SK-N-SH treated with all-trans-retinoic acid at 6 μM for 48 hours (cell line): ENCODE results near the gene SLC8B1.

Experiments used
- ATAC-seq: fragments of 200-7000 bp; cut with Tn5 transposase; 3 replicates; pipeline ENCODE4 v1.9.1; 2020; ENCODE audit warnings: mild to moderate bottlenecking, moderate library complexity
- ARNTL ChIP-seq: fragments of 450-650 bp; formaldehyde crosslinking; IDR thresholded peaks from 2 replicates; pipeline ENCODE4 v1.5.0; 2020; ENCODE audit warnings: low read depth, mild to moderate bottlenecking, moderate library complexity, borderline replicate concordance
- BACH2 ChIP-seq: fragments of 250-450 bp; sonication (Bioruptor Pico); IDR thresholded peaks from 2 replicates; pipeline ENCODE4 v1.9.0; 2021; ENCODE audit warnings: mild to moderate bottlenecking, borderline replicate concordance
- CSDC2 ChIP-seq: fragments of 250-450 bp; sonication (Bioruptor Pico); IDR thresholded peaks from 2 replicates; pipeline ENCODE4 v1.5.0; 2020; ENCODE audit warnings: mild to moderate bottlenecking, moderate library complexity
- ESRRG ChIP-seq: fragments of 250-450 bp; sonication (Bioruptor Pico); IDR thresholded peaks from 2 replicates; pipeline ENCODE4 v1.6.1; 2021; ENCODE audit warnings: mild to moderate bottlenecking
- GLIS3 ChIP-seq: fragments of 250-450 bp; sonication (Bioruptor Pico); IDR thresholded peaks from 2 replicates; pipeline ENCODE4 v1.5.0; 2020; ENCODE audit warnings: mild to moderate bottlenecking, moderate library complexity
- ISL1 ChIP-seq: fragments of 250-450 bp; sonication (Bioruptor Pico); IDR thresholded peaks from 2 replicates; pipeline ENCODE4 v2.1.2; 2022; ENCODE audit warnings: mild to moderate bottlenecking, moderate library complexity
- OSR1 ChIP-seq: fragments of 250-450 bp; sonication (Bioruptor Pico); IDR thresholded peaks from 2 replicates; pipeline ENCODE4 v1.8.0; 2022; ENCODE audit warnings: moderate library complexity, mild to moderate bottlenecking, inconsistent platforms
- PATZ1 ChIP-seq: fragments of 250-450 bp; sonication (Bioruptor Pico); IDR thresholded peaks from 2 replicates; pipeline ENCODE4 v1.8.0; 2020; ENCODE audit warnings: mild to moderate bottlenecking, moderate library complexity, borderline replicate concordance
- PPARA ChIP-seq: fragments of 250-450 bp; sonication (Bioruptor Pico); IDR thresholded peaks from 2 replicates; pipeline ENCODE4 v1.5.0; 2020; ENCODE audit warnings: mild to moderate bottlenecking, borderline replicate concordance
- SNAI2 ChIP-seq: fragments of 250-450 bp; sonication (Bioruptor Pico); IDR thresholded peaks from 2 replicates; pipeline ENCODE4 v1.5.0; 2020; ENCODE audit warnings: mild to moderate bottlenecking, moderate library complexity
- TCF4 ChIP-seq: fragments of 250-450 bp; sonication (Bioruptor Pico); IDR thresholded peaks from 2 replicates; pipeline ENCODE4 v1.8.0; 2021; ENCODE audit warnings: mild to moderate bottlenecking, moderate library complexity, borderline replicate concordance
- TOX ChIP-seq: fragments of 250-450 bp; sonication (Bioruptor Pico); IDR thresholded peaks from 2 replicates; pipeline ENCODE4 v1.8.0; 2021; ENCODE audit warnings: mild to moderate bottlenecking, moderate library complexity, borderline replicate concordance
- ZC3H10 ChIP-seq: fragments of 250-450 bp; sonication (Bioruptor Pico); IDR thresholded peaks from 2 replicates; pipeline ENCODE4 v1.5.1; 2021; ENCODE audit warnings: mild to moderate bottlenecking, moderate library complexity
- ZFP3 ChIP-seq: fragments of 250-450 bp; sonication (Bioruptor Pico); IDR thresholded peaks from 2 replicates; pipeline ENCODE4 v1.5.0; 2020; ENCODE audit warnings: mild to moderate bottlenecking, moderate library complexity
- ZFP30 ChIP-seq: fragments of 450-650 bp; formaldehyde crosslinking; IDR thresholded peaks from 2 replicates; pipeline ENCODE4 v1.5.0; 2022; ENCODE audit warnings: mild to moderate bottlenecking, moderate library complexity
- ZNF565 ChIP-seq: fragments of 450-650 bp; formaldehyde crosslinking; conservative IDR thresholded peaks from 2 replicates; pipeline ENCODE4 v1.5.0; 2020; ENCODE audit warnings: low read depth, mild to moderate bottlenecking, moderate library complexity
- ZNF70 ChIP-seq: fragments of 450-650 bp; formaldehyde crosslinking; IDR thresholded peaks from 2 replicates; pipeline ENCODE4 v1.5.0; 2020; ENCODE audit warnings: mild to moderate bottlenecking, moderate library complexity
- ZNF8 ChIP-seq: fragments of 450-650 bp; formaldehyde crosslinking; IDR thresholded peaks from 2 replicates; pipeline ENCODE4 v1.5.0; 2020; ENCODE audit warnings: mild to moderate bottlenecking, moderate library complexity
- TF ChIP-seq, protein P1 (sequence below): fragments of 250-450 bp; sonication (Bioruptor Pico); IDR thresholded peaks from 2 replicates; pipeline ENCODE4 v1.5.1; 2021; ENCODE audit warnings: mild to moderate bottlenecking, moderate library complexity
- TF ChIP-seq, protein P2 (sequence below): fragments of 250-450 bp; sonication (Bioruptor Pico); IDR thresholded peaks from 2 replicates; pipeline ENCODE4 v1.5.1; 2020; ENCODE audit warnings: low read depth, mild to moderate bottlenecking, moderate library complexity
- TF ChIP-seq, protein P3 (sequence below): fragments of 250-450 bp; sonication (Bioruptor Pico); IDR thresholded peaks from 2 replicates; pipeline ENCODE4 v1.8.0; 2021; ENCODE audit warnings: low read depth, mild to moderate bottlenecking, moderate library complexity, borderline replicate concordance
- TF ChIP-seq, protein P4 (sequence below): fragments of 250-450 bp; sonication (Bioruptor Pico); IDR thresholded peaks from 2 replicates; pipeline ENCODE4 v1.5.0; 2020; ENCODE audit warnings: mild to moderate bottlenecking, moderate library complexity

The SLC8B1 gene

DNA sequence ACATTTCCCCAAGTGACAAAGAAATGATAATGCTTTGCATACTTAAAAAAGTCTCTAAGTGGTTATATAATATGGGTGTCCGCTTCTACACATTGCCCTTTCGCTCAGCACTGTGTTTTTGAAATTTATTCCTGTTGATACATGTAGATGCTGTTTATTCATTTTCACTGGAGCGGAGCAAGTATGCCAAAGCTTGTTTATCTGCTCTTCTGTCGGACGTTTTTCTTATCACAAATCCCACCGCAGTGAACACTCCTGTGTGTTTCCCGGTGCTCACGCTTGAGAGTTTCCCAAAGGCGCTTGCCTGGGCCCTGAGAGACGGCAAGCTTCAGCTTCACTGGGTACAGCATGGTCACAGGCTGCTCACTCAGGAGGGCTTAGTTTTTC lies 63.5 kb downstream of the SLC8B1 start:
- no peak for TF ChIP-seq GLIS3 (CRISPR knock-in tag)
- no peak for TF ChIP-seq ZNF565 (CRISPR knock-in tag)
- TF ChIP-seq TOX (CRISPR knock-in tag), result no peak
- no peak for TF ChIP-seq ZFP30 (CRISPR knock-in tag)
- TF ChIP-seq ZNF8 (CRISPR knock-in tag), result no peak
- TF ChIP-seq, protein P1, sequence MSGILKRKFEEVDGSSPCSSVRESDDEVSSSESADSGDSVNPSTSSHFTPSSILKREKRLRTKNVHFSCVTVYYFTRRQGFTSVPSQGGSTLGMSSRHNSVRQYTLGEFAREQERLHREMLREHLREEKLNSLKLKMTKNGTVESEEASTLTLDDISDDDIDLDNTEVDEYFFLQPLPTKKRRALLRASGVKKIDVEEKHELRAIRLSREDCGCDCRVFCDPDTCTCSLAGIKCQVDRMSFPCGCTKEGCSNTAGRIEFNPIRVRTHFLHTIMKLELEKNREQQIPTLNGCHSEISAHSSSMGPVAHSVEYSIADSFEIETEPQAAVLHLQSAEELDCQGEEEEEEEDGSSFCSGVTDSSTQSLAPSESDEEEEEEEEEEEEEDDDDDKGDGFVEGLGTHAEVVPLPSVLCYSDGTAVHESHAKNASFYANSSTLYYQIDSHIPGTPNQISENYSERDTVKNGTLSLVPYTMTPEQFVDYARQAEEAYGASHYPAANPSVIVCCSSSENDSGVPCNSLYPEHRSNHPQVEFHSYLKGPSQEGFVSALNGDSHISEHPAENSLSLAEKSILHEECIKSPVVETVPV (CRISPR knock-in tag), result no peak
- TF ChIP-seq ZFP3, result no peak
- TF ChIP-seq, protein P2, sequence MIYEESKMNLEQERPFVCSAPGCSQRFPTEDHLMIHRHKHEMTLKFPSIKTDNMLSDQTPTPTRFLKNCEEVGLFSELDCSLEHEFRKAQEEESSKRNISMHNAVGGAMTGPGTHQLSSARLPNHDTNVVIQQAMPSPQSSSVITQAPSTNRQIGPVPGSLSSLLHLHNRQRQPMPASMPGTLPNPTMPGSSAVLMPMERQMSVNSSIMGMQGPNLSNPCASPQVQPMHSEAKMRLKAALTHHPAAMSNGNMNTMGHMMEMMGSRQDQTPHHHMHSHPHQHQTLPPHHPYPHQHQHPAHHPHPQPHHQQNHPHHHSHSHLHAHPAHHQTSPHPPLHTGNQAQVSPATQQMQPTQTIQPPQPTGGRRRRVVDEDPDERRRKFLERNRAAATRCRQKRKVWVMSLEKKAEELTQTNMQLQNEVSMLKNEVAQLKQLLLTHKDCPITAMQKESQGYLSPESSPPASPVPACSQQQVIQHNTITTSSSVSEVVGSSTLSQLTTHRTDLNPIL (CRISPR knock-in tag), result no peak
- no peak for TF ChIP-seq TCF4 (CRISPR knock-in tag)
- no peak for TF ChIP-seq ZNF70 (CRISPR knock-in tag)
- no peak; the same call in 2 of the 3 replicates for ATAC-seq

DNA sequence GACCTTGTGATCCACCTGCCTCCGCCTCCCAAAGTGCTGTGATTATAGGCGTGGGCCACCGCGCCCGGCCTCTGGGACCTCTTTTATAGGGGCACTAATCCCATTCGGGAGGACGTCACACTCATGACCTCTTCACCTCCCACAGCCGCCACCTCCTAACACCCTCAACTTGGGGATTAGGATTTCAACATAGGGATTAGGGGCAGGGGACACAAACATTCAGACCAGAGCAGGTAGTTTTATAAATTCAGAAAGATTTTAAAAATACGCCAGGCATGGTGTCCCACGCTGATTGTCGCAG lies 64.2 kb downstream of the SLC8B1 start:
- no peak for ATAC-seq
- TF ChIP-seq ISL1 (CRISPR knock-in tag) (no peak), BACH2 (CRISPR knock-in tag) (no peak), PATZ1 (CRISPR knock-in tag) (no peak), ZNF70 (CRISPR knock-in tag) (no peak), ZFP30 (CRISPR knock-in tag) (no peak), ZNF565 (CRISPR knock-in tag) (no peak), PPARA (CRISPR knock-in tag) (no peak), ARNTL (no peak), TCF4 (CRISPR knock-in tag) (no peak), OSR1 (CRISPR knock-in tag) (no peak), CSDC2 (no peak), ZFP3 (no peak), GLIS3 (CRISPR knock-in tag) (no peak), ZNF8 (CRISPR knock-in tag) (no peak), ZC3H10 (CRISPR knock-in tag) (no peak), SNAI2 (CRISPR knock-in tag) (no peak)
- TF ChIP-seq, protein P2 (CRISPR knock-in tag), result no peak
- TF ChIP-seq, protein P3, sequence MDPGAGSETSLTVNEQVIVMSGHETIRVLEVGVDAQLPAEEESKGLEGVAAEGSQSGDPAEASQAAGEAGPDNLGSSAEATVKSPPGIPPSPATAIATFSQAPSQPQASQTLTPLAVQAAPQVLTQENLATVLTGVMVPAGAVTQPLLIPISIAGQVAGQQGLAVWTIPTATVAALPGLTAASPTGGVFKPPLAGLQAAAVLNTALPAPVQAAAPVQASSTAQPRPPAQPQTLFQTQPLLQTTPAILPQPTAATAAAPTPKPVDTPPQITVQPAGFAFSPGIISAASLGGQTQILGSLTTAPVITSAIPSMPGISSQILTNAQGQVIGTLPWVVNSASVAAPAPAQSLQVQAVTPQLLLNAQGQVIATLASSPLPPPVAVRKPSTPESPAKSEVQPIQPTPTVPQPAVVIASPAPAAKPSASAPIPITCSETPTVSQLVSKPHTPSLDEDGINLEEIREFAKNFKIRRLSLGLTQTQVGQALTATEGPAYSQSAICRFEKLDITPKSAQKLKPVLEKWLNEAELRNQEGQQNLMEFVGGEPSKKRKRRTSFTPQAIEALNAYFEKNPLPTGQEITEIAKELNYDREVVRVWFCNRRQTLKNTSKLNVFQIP, result no peak
- TF ChIP-seq, protein P1 (CRISPR knock-in tag), result no peak

DNA sequence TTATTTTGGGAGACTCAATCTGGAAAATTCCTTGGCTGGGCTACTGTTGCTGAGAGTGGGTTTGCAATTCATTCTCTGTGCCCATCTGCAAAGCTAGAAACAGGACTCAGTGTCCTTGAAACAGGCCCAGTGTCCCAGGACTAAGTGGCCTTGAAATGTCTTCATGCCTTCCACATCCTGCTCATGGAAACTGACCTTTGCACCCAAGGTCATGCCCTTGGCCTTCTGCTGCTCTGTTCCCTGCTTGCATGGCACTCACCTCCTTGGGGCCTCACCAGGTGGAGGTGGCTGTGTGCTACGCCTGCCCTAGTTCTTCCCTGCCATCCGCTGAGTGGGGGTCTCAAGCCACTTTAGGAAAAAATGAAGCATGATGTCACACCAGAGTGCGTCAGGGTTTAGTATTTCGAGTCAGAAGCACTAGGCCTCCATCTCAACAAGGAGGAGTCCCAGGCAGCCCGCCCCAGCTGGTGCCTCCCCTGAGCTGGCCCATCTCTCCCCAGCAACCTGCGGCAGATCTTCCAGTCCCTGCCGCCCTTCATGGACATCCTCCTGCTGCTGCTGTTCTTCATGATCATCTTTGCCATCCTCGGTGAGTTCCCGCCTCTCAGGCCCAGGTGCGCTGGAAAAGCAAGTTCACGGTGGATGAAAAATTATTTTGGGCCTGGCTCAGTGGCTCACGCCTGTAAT lies 65.5 kb downstream of the SLC8B1 start:
- no peak for ATAC-seq
- TF ChIP-seq OSR1 (CRISPR knock-in tag) (no peak), ZNF70 (CRISPR knock-in tag) (no peak), ARNTL (no peak), ESRRG (CRISPR knock-in tag) (no peak), SNAI2 (CRISPR knock-in tag) (no peak), TOX (CRISPR knock-in tag) (no peak)
- TF ChIP-seq, protein P2 (CRISPR knock-in tag), result no peak
- TF ChIP-seq, protein P1 (CRISPR knock-in tag), result no peak
- TF ChIP-seq, protein P4, sequence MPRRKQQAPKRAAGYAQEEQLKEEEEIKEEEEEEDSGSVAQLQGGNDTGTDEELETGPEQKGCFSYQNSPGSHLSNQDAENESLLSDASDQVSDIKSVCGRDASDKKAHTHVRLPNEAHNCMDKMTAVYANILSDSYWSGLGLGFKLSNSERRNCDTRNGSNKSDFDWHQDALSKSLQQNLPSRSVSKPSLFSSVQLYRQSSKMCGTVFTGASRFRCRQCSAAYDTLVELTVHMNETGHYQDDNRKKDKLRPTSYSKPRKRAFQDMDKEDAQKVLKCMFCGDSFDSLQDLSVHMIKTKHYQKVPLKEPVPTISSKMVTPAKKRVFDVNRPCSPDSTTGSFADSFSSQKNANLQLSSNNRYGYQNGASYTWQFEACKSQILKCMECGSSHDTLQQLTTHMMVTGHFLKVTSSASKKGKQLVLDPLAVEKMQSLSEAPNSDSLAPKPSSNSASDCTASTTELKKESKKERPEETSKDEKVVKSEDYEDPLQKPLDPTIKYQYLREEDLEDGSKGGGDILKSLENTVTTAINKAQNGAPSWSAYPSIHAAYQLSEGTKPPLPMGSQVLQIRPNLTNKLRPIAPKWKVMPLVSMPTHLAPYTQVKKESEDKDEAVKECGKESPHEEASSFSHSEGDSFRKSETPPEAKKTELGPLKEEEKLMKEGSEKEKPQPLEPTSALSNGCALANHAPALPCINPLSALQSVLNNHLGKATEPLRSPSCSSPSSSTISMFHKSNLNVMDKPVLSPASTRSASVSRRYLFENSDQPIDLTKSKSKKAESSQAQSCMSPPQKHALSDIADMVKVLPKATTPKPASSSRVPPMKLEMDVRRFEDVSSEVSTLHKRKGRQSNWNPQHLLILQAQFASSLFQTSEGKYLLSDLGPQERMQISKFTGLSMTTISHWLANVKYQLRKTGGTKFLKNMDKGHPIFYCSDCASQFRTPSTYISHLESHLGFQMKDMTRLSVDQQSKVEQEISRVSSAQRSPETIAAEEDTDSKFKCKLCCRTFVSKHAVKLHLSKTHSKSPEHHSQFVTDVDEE (CRISPR knock-in tag), result no peak
